Measurements from ENCODE around the gene RPS6KB1.

DNA sequence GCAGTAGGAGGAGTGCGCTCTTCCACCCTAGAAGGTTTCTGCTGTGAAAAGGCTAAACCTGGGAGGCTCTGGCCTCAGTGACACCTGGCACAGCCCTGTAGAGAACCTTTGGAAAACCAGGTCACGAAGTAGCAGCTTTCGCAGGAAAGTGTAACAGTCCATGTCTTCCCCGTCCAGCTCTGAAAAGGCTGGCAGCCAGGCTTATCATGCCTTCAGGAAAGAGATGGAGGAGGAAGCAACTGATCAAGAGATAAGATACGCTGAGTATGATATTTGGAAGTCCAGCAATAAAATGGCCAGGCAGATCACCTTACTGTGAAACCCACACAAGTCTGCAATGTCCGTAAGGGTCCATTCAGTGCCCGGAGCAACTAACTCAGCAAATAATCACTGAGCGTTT lies 22.4 kb upstream of the RPS6KB1 start:
- TF ChIP-seq, protein P1, sequence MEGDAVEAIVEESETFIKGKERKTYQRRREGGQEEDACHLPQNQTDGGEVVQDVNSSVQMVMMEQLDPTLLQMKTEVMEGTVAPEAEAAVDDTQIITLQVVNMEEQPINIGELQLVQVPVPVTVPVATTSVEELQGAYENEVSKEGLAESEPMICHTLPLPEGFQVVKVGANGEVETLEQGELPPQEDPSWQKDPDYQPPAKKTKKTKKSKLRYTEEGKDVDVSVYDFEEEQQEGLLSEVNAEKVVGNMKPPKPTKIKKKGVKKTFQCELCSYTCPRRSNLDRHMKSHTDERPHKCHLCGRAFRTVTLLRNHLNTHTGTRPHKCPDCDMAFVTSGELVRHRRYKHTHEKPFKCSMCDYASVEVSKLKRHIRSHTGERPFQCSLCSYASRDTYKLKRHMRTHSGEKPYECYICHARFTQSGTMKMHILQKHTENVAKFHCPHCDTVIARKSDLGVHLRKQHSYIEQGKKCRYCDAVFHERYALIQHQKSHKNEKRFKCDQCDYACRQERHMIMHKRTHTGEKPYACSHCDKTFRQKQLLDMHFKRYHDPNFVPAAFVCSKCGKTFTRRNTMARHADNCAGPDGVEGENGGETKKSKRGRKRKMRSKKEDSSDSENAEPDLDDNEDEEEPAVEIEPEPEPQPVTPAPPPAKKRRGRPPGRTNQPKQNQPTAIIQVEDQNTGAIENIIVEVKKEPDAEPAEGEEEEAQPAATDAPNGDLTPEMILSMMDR (IDR thresholded peaks at IDR 0.05 in 8 of 11, conservative IDR thresholded peaks at IDR 0.05 in 3 of 11) = no peak
- TF ChIP-seq POLR2A (IDR thresholded peaks at IDR 0.05) (no peak), POLR2AphosphoS5 (IDR thresholded peaks at IDR 0.05) (no peak)
